NCI-H2196 (cell line): ENCODE results near the gene ECHS1.
"Not testable (repeated sequence)": the region's sequence is repeated elsewhere in the genome, so short reads cannot be mapped to it uniquely, and the experiment has no call there.

Source experiments
- DNase-seq: peaks from one replicate; lab custom pipeline; 2025; ENCODE audit not compliant: unreplicated experiment; lab: John Stamatoyannopoulos, UW

The ECHS1 gene

DNA sequence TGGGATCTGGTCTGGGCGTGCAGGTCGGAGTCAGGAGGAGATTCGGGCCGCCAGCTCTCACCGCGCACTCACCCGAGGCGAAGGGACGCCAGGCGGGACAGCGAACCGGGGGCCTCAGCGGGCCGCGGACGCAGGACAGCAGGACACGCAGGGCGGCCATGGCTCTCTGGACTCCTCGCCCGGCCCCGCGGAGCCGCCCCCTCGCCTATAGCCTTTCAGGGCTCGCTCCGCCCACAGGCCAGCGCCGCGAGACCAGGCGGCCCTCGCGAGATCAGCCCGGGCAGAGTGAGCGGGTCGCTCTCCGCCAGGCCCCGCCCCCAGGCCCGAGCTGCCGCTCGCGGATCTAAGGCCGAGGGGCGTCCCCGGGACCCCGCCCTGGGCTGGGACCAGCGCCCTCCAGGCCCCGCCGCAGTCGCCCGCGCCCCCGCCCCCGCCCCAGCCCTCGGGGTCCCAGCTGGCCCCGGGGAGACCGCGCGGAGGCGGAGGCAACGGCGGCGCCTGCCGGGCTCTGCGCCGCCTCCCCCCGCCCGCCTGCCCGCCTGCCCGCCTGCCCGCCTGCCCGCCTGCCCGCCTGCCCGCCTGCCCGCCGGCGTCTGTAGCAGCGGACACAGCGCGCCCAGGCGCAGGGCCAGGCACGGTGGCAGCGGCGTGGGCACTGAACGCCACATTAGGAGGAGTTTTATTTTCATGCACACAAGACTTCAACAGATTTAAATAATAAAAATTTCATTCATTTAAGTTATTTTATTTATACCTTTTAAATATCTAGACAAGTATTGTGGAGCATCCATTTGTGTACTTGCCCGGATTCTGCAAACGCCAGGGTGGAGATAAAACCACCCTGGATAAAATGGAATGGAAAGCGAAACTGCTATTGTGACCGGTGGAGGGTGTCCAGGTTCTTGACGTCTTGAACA, at the start of gene ECHS1:
Gene ECHS1 (minus strand): TSS at position 181 of the 917 bp plus-strand sequence. CDS start 21 bp downstream, at position 160.
- DNase-seq, result peak; percentile 79

DNA sequence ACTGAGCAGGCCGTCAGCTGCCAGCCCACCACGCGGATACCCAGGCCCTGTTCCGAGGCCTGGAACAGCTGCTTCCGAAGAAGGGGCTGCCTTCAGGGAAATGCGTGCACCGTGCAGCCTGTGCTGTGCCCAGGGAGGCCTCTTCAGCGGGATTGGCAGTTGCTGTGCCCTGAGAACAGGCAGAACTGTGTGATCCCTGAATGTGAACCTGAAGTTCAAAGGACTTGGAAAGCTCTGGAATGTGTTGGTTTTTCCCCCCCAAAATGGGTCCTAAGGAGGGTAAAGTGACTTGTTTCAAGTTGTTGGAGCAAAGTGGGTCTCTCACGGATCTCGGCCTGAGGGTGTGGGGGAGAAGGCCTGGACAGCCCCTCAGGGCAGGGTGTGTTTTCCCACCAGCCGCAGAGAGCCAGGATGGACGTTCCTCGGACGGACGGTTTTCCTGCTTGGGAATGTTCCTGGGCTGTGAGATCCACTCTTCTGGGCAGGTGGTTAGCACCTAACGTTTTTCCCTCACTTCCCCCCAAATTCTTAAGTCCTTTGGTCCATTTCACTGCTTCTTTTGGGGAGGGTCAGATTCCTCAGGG, 49.2 kb upstream of the ECHS1 start:
- no peak for DNase-seq

DNA sequence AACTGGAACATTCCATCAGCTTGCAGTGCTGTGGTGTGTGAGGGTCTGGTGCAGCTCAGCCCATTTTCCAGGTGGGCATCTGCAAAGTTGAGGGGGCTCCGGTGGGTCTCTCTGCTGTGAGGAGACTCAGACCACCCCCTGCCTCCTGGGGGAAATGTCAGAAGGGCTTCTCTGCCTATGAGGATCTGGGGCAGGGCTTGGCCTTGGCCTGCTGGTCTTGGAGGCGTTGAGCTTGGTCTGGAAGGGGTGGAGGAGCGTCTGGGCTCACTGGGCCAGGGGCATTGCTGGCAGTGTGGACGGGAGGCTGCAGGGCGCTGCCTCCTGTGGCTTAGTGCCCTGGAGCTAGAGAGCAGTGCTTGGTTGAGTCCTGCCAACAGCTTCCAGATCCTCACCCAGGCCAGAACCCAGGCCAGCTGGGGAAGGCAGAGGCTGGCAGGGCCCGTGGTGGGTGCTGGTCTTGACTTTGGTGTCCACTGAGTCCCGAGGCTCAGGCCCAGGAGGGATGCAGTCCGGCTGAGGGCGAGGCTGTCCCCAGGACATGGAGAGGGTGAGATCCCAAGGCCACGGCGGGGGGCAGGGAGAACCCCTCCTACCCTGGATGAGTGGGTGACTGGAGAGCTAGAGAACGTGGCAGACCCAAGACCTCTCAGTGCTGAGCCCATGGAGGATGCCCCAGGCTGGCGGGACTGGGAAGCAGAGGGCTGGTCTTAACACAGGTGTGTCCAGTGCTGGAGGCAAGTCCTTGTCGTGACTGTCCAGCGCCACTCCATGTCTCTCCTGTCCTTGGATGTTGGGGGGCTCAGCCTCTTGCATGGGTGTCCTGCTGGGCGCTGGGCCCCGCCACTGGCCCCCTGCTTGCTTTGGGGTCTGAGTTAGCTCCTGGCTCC, 48.4 kb upstream of the ECHS1 start:
- DNase-seq, result no peak

DNA sequence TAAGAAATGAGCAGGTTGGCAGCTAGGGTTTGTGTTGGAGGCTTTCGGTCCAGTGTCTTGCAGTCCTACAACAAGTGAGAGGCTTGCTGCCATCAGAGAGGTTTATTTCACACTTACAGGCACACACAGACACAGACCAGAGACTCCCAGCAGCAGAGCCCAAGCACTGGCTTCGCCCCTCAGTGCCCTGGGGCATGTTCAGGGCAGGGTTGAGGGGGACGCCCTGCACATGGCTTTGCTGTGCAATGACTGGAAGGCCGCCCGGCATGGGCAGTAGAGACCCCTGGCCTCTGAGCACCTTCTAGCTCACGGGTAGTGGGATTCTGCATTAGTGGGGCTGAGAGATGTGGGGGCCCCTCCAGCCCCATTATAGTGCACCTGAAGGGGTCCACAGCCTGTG, 47.4 kb upstream of the ECHS1 start:
- DNase-seq, result no peak

DNA sequence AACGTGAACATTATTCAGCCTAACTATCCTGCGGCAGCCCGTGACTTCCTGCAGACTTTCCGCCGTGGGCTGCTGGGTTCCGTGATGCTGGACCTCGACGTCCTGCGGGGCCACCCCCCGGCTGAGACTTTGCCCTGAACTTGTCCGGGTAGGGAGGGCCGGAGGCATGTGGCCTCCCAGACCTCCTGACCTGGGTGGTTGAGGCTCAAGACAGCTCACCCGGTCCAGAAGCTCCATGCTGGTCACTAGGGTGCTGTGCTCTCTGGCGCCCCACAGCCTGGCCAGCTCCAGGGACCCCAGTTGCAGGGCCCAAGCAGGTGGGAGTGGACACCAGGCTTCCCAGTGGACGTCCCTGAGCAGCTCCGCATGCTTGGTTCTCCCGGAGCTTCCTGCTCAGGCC, 46.9 kb upstream of the ECHS1 start:
- no peak for DNase-seq

DNA sequence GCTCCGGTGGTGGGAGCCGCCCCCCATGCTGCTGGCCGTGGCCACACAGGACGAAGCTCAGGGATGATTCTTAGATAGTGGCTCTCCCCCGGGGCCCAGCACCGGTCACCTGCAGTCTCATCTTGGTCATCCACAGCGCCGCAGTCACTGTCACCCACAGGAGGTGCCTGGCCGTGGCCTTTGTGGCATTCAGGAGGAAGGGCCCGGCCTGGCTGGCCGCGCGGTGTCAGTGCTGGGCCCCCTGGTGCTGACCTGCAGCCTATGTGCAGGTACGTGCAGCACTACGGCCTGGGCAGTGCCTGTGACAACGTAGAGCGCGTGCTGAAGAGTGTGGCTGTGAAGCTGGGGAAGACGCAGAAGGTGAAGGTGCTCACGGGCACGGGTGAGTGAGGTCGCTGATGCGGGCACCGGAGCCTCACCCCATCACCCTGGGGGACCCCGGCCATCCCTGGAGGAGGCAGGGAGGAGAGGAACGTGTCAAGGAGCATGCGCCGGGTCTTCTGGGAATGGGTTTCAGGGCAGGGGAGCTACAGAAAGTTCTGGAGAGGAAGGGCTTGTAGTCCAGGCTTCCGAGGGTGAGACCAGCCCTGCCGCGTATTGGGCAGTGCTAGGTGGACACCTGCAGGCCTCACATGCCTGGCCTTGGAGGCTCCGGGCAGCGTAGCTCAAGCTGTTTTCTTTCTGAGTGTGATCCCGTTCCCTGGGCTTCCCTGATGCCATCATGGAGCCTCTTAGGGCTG, 46.2 kb upstream of the ECHS1 start:
- DNase-seq, result no peak

DNA sequence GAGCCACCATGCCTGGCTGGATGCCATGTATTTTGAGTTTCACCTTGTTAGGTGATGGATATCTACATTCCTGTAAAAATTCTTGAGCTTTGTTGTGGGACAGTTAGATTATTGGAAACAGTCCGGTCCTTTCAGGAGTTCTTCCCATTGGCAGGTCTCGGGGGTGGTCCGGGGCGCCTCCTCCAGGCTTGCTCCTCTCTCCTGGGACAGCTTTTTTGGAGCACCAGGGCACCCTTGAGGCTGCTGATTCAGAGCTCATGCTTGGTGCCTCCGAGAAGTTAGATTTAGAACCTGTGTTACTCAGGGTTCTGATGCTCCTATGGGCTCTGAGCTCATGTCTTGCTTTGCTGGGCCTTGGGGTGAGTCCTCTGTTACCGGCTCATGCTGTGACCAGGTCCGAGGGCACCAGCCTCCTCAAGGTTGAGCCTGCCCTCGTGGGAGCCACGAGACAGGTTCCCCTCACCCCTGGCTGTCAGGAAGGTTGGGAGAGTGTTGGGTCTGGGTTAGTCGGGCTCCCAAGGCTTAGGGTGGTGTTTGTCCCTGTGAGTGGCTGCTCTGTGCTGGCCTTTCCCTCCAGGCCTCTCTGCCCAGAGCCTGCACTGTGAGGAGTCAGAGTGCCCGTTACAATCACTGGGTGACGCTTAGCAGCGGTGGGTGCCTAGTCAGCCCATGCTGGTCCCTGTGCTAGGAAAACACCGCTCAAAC, 45.3 kb upstream of the ECHS1 start:
- no peak for DNase-seq

DNA sequence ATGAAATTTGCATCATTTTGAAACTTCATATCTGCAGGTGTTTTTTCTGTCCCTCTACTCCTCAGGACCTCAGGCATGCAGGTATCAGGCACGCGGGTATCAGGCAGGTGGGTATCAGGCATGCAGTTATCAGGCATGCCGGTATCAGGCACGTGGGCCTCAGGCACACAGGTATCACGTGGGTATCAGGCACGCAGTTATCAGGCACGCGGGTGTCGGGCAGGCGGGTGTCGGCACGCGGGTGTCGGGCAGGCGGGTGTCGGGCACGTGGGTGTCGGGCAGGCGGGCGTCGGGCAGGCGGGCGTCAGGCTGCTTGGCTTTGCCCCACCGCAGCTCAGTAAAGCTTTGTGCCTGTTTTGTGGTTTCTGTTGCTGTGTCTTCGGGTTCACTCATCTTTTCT, 42.6 kb upstream of the ECHS1 start:
- no peak for DNase-seq

DNA sequence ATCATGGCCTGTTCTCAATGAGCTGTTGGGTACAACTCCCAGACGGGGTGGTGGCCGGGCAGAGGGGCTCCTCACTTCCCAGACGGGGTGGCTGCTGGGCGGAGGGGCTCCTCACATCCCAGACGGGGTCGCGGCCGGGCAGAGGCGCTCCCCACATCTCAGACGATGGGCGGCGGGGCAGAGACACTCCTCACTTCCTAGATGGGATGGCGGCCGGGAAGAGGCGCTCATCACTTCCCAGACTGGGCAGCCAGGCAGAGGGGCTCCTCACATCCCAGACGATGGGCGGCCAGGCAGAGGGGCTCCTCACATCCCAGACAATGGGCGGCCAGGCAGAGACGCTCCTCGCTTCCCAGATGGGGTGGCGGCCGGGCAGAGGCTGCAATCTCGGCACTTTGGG, 41.2 kb upstream of the ECHS1 start:
- not testable (repeated sequence) for DNase-seq

DNA sequence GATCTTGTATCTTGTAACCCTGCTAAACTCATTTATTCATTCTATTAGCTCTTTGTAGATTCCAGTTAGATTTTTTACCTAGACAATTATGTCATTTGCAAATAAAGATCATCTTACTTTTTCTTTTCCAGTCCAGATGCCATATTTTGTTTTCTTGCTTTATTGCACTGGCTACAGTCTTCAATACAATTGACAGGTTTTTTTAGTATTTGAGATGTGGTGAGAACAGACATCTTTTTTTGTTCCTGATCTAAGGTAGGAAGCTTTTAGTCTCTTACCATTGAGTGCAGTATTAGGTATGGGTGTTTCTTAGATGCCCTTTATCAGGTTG, 39.2 kb upstream of the ECHS1 start:
- no peak for DNase-seq

DNA sequence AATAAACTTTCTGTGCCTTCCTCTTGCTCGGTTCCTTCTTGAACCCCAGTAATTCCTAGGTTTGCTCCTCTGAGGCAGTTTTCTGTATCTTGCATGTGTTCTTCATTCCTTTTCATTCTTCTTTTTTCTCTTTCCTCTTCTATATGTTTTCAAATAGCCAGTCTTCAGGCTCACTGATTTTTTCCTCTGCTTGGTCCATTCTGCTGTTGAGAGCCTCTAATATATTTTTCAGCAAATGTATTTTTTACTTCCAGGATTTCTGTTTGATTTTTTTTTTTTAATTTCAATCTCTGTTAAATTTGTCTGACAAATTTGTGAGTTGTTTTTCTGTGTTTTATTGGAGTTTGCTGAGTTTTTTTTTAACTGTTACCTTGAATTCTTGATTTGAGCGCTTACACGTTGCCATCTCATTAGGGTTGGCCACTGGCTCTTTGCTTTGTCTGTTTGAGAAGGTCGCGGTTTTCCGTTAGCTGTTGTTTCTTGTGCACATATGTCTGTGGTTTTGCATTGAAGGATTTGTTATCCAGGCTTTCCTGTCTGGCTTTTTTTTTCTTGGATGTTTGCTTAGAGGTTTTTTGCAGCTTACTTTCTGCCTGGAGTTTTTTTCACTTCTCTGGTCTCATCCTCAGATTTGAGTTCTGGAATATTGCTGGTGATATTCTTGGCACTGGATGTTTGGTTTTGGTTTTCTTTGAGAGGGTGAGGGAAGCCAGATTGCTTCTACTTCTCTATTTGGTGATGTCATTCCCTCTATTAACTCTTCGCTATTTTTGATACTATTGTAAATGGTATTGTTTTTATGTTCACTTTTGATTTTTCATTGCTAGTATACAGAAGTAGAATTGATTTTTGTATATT, 38.6 kb upstream of the ECHS1 start:
- DNase-seq, result no peak

DNA sequence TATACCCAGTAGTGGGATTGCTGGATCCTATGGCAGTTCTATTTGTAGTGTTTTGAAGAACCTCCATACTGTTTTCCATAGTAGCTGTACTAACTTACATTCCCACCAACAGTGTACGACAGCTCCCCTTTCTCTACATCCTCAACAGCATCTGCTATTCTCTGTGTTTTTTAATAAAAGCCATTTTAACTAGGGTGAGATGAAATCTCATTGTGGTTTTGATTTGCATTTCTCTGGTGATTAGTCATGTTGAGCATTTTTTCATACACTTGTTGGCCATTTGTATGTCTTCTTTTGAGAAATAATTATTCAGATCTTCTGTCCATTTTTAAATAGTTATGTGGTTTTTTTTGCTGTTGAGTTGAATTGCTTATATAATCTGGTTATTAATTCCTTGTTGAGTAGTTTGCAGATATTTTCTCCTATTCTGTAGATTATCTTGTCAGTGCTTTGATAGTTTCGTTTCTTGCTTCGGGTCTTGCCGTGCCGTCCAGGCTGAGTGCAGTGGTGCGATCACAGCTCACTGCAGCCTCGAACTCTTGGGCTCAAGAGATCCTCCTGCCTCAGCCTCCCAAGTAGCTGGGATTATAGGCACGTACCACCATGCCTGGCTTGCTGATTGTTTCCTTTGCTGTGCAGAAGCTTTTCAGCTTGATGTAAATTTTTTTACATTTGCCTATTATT, 32.8 kb upstream of the ECHS1 start:
- DNase-seq, result no peak

DNA sequence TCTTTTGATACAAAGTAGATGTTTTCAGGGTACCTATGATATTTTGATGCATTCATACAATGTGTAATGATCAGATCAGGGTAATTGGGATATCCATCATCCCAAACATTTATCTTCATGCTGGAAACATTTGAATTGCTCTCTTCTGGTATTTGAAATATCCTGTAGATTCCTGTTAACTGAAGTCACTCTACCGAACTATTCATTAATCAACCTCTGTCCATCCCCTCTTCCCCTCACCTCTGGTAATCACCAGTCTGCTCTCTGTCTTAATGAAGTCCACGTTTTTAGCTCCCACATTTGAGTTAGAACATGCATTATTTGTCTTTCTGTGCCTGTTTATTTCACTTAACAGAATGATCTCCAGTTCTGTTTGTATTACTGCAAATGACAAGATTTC, 32.1 kb upstream of the ECHS1 start:
- no peak for DNase-seq

DNA sequence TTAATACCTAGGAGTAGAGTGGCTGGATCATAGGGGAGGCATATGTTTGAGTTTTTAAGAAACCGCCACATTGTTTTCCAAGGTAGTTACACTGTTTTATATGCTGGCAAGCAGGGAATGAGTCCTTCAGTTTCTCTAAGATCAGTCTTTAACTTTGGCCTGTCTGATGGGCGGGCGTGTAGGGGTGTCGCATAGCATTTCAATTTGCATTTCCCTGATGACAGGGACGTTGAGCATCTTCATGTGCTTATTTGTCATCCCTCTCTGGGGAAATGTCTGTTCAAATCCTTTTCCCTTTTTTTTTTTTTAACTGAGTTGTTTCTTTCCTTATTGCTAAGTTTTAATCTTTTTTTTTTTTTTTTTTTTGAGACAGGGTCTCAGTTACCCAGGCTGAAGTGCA, 30.6 kb upstream of the ECHS1 start:
- DNase-seq, result no peak

DNA sequence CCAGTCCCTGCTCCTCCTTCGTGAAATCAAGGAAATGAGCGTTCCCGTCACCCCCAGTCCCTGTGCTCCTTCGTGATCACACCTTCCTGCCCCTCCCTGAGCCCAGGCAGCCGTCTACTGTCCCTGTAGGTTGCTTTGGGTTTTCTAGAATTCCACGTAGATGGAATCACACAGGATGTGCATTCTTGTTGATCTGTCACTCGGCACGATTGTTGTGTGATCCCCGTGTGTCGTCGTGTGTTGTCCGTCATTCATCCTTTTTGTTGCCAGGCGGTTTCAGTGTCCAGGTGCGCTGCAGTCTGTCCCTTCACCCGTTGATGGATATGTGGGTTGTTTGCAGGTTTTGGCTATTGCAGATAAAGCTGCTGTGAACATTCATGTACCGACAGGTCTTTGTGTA, 30.2 kb upstream of the ECHS1 start:
- no peak for DNase-seq

DNA sequence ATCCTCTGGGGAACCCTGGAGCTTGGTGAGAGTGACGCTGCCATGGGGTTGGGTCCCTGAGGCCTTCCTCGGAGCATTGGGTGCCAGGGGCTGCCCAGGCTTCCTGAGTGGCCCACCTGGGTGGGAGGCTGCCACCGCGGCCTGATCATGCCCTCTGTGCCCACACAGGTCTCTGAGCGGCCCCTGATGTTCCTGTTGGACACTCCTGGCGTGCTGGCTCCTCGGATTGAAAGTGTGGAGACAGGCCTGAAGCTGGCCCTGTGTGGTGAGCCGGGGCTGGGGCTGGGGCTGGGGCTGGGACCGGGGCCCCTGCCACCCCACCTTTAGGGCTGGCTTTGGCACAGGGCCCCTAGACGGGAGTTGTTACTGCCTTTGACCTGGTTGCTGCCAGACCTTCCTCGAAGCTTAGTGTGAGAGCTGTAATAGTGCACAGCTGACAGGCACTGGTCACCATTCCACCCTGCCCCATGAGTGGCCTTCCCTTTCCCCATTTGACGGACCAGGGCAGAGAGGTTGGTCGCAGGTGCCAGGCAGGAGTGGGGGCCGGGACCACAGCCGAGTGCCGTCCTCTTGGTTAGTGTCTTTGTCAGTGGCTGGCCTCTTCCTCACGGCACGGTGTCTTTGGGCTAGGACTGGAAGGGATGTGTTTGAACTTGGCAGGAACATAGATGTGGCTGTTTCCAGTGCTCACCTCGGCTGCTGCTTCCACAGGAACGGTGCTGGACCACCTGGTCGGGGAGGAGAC, 29.0 kb upstream of the ECHS1 start:
- no peak for DNase-seq

DNA sequence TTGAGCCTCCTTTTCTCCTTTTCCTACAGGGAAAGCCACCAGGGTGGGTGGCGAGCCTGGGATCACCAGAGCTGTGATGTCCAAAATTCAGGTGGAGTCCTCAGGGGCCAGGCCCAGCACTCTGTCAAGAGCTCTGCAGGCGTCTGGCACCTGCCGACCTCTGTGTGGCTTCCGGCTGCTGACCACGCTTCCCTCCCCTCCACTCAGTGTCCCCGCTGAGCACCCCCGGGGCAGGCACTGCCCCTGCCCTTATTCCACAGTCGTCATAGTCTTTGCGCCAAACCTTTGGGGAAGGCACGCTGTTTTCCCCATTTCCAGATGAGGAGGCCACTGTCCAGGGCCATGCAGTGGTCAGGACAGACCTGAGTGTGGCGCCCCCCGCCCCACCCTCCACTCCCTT, 28.3 kb upstream of the ECHS1 start:
- DNase-seq, result no peak
